GM10847 (cell line): ENCODE data around the gene PALB2.
A peak's percentile ranks its signal among the peaks of the same experiment; 100 is the strongest.

ENCODE experiments used
- POLR2A ChIP-seq: IDR thresholded peaks from 2 replicates; pipeline ENCODE4 v1.6.1; 2011; ENCODE audit not compliant: insufficient read length; ENCODE audit errors: extremely low read depth

PALB2 gene

GRCh38 chr16:23572394-23572793 lies 68.7 kb downstream of the PALB2 start:
- no peak for TF ChIP-seq POLR2A

DNA sequence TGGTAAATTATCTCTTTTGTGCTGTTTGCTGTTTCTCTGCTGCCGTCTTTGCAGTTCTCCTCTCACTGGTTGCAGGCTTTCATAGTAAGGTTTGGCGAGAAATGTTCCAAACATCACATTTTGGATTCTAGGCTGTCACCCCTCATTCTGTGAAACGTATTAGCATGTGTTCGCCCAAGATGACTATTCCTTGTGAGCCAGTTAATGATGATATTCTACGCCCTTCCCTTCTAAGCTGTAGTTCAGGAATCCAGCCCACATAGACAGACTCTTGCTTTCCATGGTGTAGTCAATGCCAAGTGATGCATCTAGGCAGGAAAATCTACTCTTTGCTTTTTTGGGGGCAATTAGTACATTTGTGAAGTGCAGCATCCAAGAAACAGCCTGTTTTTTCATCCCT lies 69.2 kb downstream of the PALB2 start:
- TF ChIP-seq POLR2A = no peak

DNA sequence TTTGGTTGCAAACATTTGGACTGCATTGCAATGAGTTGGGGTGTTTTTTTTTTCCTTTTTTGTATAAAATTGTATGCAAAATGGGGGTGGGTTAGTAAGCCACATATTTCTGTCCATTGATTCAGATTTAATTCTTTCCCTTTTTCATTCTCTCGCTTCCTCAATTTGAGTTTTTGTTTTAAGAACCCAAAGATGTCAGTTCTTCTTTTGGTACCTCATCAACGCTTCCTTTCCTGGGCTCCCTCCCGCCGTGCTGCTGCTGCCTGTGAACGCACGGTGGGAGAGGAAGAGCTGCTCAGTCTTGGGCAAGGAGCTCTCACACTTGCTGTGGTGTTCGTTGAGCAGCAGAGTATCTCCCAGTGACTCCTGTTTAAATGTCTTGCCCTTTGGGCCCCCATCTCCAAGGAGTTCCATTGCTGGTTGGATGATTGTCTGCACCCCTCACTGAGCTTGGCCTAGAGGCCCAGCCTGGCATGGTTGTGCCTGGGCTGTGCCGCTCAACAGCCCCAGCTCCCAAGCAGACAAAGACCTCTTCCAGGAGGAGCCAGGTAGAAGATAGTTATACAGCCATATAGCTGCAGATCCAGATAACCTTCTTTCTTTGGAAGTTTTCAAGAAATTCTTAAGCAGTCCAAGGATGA lies 70.0 kb downstream of the PALB2 start:
- TF ChIP-seq POLR2A = no peak

DNA sequence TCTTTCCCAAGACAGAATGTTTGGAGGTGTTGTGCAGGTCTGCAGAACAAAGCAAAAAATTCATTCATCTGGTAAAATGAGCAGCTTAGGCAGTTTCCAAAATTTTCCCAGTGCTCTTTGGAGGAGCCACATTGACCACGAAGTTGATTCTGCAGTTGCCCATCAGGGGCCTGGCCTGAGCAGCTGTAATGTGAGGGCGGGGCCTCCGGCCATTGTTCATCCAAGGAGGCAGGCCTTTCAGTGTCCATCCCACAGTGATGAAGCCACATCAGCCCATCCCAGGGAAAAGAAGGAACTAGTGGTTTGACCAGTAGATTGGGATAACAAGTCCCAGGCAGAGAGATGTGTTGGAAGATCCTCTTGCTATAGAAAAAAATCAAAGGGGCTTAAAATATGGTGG lies 73.5 kb downstream of the PALB2 start:
- TF ChIP-seq POLR2A = no peak

GRCh38 chr16:23566724-23567123 lies 74.4 kb downstream of the PALB2 start:
- no peak for TF ChIP-seq POLR2A

DNA sequence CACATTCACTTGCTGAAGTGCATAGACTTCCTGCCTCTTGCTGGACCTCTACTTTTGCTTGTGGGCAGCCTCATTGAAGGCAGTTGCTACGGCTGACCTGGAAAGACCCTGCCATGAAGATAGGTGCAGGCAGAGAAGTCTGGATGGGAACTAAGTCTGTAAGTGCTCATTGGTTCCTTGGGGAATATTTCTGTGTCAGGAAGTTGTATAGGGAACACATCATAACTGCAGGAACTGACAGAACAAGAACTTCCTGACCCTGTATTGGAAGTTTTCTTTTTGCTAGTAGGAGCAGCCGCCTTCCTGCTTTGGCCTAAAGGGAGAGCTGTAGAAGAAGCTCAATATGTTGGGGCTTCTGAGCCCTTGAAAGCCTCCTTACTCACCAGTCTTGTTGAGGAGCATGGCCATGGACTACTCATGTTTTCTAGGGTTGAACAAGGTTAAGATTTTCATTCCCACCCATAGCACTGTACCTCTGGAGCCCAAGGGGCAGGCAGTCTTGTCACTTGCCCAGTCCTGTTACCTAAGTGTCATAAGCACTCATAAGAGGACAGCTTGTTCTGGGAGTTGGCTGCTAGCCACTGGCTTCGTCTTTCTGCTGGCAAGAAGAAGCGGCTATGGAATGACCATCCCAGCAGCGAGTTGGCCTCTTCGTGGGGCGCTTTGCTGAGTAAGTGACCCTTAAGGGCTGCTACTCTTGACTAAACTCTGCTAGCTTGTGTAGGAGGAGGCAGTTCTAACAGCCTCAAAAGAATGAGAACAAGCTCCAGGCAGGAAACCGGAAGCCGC lies 76.3 kb downstream of the PALB2 start:
- TF ChIP-seq POLR2A = no peak

- no peak for TF ChIP-seq POLR2A
Observed at GRCh38 chr16:23563186-23563585, 77.9 kb downstream of the PALB2 start.

DNA sequence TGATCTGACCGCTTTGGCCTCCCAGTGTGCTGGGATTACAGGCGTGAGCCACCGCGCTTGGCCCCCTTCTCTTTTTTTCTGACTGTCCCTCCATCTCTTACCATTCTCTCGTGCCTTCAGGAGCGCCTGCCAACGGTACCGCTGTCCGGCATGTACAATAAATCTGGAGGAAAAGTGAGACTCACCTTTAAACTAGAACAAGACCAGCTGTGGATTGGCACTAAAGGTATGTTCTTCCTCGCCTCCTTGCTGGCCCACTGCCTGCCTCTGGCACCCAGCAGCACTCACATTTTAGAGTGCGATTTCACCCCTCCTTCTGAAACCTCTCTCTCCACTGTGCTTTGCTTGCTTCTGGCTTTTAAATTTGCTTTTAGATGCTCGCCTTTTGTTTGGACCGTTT lies 78.6 kb downstream of the PALB2 start:
- TF ChIP-seq POLR2A = no peak

GRCh38 chr16:23561586-23561985 lies 79.5 kb downstream of the PALB2 start:
- TF ChIP-seq POLR2A = no peak

- no peak for TF ChIP-seq POLR2A
Observed at GRCh38 chr16:23557779-23558702, 83.1 kb downstream of the PALB2 start.

DNA sequence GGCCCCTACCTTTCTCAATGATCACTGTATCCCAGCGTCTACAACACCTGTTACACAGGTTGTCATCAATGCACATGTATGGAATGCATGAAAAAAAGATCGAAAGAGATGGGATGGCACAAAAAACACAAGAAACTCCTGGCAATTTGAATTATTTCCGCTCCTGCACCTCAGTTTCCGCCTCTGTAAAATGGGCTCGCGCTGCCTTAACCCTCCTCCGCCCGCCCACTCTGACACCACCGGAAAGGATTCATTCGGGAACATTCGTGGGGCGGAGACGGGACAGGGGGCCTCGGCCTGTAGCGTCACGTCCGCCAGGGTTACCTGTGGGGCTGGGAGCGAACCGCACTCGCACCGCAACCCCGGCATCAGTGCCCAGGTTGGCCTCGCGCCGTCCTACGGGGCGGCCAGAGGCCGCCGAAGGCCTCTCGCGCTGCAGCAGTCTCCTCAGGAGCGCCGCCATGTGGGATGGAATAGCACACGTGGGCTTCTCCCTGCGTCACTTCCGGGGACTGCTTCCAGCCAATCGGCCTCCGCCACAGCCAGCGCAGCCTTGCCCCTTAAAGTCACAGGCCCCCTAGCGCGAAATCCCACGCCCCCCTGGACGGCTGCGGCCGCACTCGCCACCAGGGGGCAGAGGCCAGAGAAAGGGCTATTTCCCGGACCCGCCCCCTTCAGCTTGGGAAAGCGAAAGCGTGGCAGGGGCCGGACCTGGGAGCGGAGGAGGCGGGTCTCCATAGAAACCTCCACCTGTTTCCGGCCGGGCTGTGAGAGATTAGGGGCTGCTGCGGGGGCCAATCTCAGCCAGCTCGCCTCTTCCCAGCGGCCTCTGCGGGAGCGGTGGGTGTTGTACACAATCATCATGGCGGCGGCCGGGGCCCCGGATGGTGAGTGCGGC lies 84.0 kb downstream of the PALB2 start, which contains the start of the genes EARS2 and UBFD1:
Gene EARS2 (minus strand): TSS at position 470 of the 898 bp plus-strand sequence. CDS start 7 bp downstream, at position 463.
Gene UBFD1 (plus strand): TSS at position 847 of the 898 bp plus-strand sequence. CDS start 16 bp downstream, at position 863.
- TF ChIP-seq POLR2A = peak; percentile 58

- no peak for TF ChIP-seq POLR2A
Observed at GRCh38 chr16:23554536-23554935, 86.6 kb downstream of the PALB2 start.
